ENCODE results near the gene XKR7. TPM values are rescaled to one million over a fixed set of nuclear protein-coding genes. Genes with fewer than 3 reads are reported as not detected.

The XKR7 gene
- total and polyA plus RNA-seq, 2 donors (not counting 1 experiment from before 2014, with no cell fraction given), result 0.05 to 0.12 TPM

DNA sequence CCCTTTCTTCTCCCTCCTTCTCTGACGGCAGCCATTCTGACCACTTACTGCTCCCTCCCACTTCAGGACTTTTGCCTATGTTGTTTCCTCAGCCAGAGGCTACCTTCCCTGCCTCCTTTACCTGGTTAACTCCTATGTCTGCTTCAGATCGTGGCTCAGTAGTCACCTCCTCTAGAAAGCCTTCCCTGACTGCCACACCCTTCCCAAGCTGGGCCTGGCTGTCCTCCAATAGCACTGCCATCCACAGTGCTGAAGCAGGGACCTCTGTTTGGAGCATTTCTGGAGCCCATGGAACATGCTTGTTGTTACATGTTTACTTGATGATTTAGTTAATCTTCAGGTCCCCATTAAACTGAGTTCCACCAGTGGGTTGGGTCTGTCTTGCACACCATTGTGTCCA lies 13.8 kb downstream of the XKR7 start:
- POLR2A ChIA-PET, result no interaction called here

GRCh38 chr20:31984981-31985471 lies 17.1 kb downstream of the XKR7 start:
- CTCF ChIA-PET, result interaction anchor here (0.6 kb wide), 1 partner anchor 180 kb away, joined by 4 read pairs; no protein-coding TSS in a partner anchor

More for the DNA sequence above, 13.8 kb downstream of the XKR7 start:
- Mint-ChIP-seq H3K4me3 (no peak overlapping the region), H3K9me3 (ENCODE audit: insufficient read depth) (no peaks in the 10 kb centered on the region), H3K4me1 (no peaks in the 10 kb centered on the region), H3K27me3 (peaks cover 30% of the 10 kb centered on the region), H3K27ac (no peak overlapping the region)
- TF ChIP-seq, protein P1, sequence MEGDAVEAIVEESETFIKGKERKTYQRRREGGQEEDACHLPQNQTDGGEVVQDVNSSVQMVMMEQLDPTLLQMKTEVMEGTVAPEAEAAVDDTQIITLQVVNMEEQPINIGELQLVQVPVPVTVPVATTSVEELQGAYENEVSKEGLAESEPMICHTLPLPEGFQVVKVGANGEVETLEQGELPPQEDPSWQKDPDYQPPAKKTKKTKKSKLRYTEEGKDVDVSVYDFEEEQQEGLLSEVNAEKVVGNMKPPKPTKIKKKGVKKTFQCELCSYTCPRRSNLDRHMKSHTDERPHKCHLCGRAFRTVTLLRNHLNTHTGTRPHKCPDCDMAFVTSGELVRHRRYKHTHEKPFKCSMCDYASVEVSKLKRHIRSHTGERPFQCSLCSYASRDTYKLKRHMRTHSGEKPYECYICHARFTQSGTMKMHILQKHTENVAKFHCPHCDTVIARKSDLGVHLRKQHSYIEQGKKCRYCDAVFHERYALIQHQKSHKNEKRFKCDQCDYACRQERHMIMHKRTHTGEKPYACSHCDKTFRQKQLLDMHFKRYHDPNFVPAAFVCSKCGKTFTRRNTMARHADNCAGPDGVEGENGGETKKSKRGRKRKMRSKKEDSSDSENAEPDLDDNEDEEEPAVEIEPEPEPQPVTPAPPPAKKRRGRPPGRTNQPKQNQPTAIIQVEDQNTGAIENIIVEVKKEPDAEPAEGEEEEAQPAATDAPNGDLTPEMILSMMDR (IDR thresholded peaks at IDR 0.05), result no peak
- TF ChIP-seq EZH2 (IDR thresholded peaks at IDR 0.05; ENCODE audit: borderline replicate concordance, insufficient read depth, low read depth, low read length, poor library complexity, severe bottlenecking), result no peak
- Histone ChIP-seq H3K36me3 (replicated peaks in 1 of 2; ENCODE audit: control extremely low read depth in 1 of 2, control insufficient read depth in 1 of 2, extremely low read depth in 1 of 2, insufficient read depth in 2 of 2, low read length in 1 of 2) (no peaks in the 10 kb centered on the region), H2AFZ (ENCODE audit: insufficient read depth, low read depth, low read length, poor library complexity, severe bottlenecking) (no peak overlapping the region), H3K79me2 (ENCODE audit: control insufficient read depth, insufficient read depth, low read length) (no peaks in the 10 kb centered on the region), H3K27me3 (replicated peaks in 1 of 4; ENCODE audit: control extremely low read depth in 1 of 4, control insufficient read depth in 3 of 4, insufficient read depth in 4 of 4, low read length in 3 of 4) (no peaks in the 10 kb centered on the region), H3K9ac (ENCODE audit: low read length) (no peak overlapping the region), H3K4me2 (replicated peaks; ENCODE audit: low read depth, low read length, poor library complexity, severe bottlenecking) (no peak overlapping the region), H3K27ac (ENCODE audit: low read length in 2 of 2) (no peak overlapping the region), H3K9me3 (ENCODE audit: control extremely low read depth in 1 of 3, control insufficient read depth in 2 of 3, insufficient read depth in 1 of 3, low read length in 2 of 3) (no peaks in the 10 kb centered on the region), H3K4me3 (ENCODE audit: control extremely low read depth in 1 of 5, extremely low read depth in 1 of 5, insufficient read depth in 1 of 5, low read depth in 2 of 5, low read length in 4 of 5) (no peak overlapping the region), H3K4me1 (ENCODE audit: control insufficient read depth in 2 of 2, insufficient read depth in 2 of 2, low read length in 2 of 2) (no peaks in the 10 kb centered on the region), H4K20me1 (ENCODE audit: control insufficient read depth, insufficient read depth, low read length, poor library complexity, severe bottlenecking) (no peaks in the 10 kb centered on the region)
- WGBS (ENCODE audit: insufficient coverage), result 65% methylated on average over 2 of the region's 2 CpGs
- DNase-seq, result no peak
- CTCF ChIA-PET, result no interaction called here
- no peak for ATAC-seq (ENCODE audit: low read depth)
- intact Hi-C loops (cut with micrococcal nuclease), result no loop called here

More at GRCh38 chr20:31984981-31985471, 17.1 kb downstream of the XKR7 start:
- no peaks in the 10 kb centered on the region for H3K27me3 ChIP-seq (replicated peaks in 1 of 4; ENCODE audit: control extremely low read depth in 1 of 4, control insufficient read depth in 3 of 4, insufficient read depth in 4 of 4, low read length in 3 of 4)
- Mint-ChIP-seq H3K27ac (no peak overlapping the region), H3K4me1 (no peaks in the 10 kb centered on the region), H3K4me3 (no peak overlapping the region), H3K9me3 (ENCODE audit: insufficient read depth) (no peaks in the 10 kb centered on the region), H3K27me3 (peaks cover 13% of the 10 kb centered on the region)
- H4K20me1 ChIP-seq (ENCODE audit: control insufficient read depth, insufficient read depth, low read length, poor library complexity, severe bottlenecking), result no peaks in the 10 kb centered on the region
- no peaks in the 10 kb centered on the region for H3K36me3 ChIP-seq (replicated peaks in 1 of 2; ENCODE audit: control extremely low read depth in 1 of 2, control insufficient read depth in 1 of 2, extremely low read depth in 1 of 2, insufficient read depth in 2 of 2, low read length in 1 of 2)
- H3K79me2 ChIP-seq (ENCODE audit: control insufficient read depth, insufficient read depth, low read length), result no peaks in the 10 kb centered on the region
- TF ChIP-seq, protein P1 (IDR thresholded peaks at IDR 0.05), result no peak
- TF ChIP-seq EZH2 (IDR thresholded peaks at IDR 0.05; ENCODE audit: borderline replicate concordance, insufficient read depth, low read depth, low read length, poor library complexity, severe bottlenecking), result no peak
- POLR2A ChIA-PET, result interaction anchor here (0.6 kb wide), 1 partner anchor 102 kb away, joined by 5 read pairs; no protein-coding TSS in a partner anchor
- ATAC-seq (ENCODE audit: low read depth), result no peak
- H2AFZ ChIP-seq (ENCODE audit: insufficient read depth, low read depth, low read length, poor library complexity, severe bottlenecking), result no peak overlapping the region
- no peak overlapping the region for H3K9ac ChIP-seq (ENCODE audit: low read length)
- intact Hi-C loops (cut with micrococcal nuclease), result no loop called here
- H3K4me2 ChIP-seq (replicated peaks; ENCODE audit: low read depth, low read length, poor library complexity, severe bottlenecking), result no peak overlapping the region
- no peaks in the 10 kb centered on the region for H3K9me3 ChIP-seq (ENCODE audit: control extremely low read depth in 1 of 3, control insufficient read depth in 2 of 3, insufficient read depth in 1 of 3, low read length in 2 of 3)
- H3K27ac ChIP-seq (ENCODE audit: low read length in 2 of 2), result no peak overlapping the region
- WGBS (ENCODE audit: insufficient coverage), result 57% methylated on average over 5 of the region's 6 CpGs
- DNase-seq, result no peak
- no peak overlapping the region for H3K4me3 ChIP-seq (ENCODE audit: control extremely low read depth in 1 of 5, extremely low read depth in 1 of 5, insufficient read depth in 1 of 5, low read depth in 2 of 5, low read length in 4 of 5)
- no peaks in the 10 kb centered on the region for H3K4me1 ChIP-seq (ENCODE audit: control insufficient read depth in 2 of 2, insufficient read depth in 2 of 2, low read length in 2 of 2)

Data from B cell (primary cell).